Measurements from ENCODE around the gene NELFE. TPM values are rescaled to one million over a fixed set of nuclear protein-coding genes. Genes with fewer than 3 reads are reported as not detected.
A peak's percentile ranks its signal among the peaks of the same experiment; 100 is the strongest.

Gene NELFE
- total and polyA plus RNA-seq, 2 of the 13 experiments (the other 11 are each of a cell fraction or from before 2014, with no cell fraction given), result 51.3 to 69.8 TPM

DNA sequence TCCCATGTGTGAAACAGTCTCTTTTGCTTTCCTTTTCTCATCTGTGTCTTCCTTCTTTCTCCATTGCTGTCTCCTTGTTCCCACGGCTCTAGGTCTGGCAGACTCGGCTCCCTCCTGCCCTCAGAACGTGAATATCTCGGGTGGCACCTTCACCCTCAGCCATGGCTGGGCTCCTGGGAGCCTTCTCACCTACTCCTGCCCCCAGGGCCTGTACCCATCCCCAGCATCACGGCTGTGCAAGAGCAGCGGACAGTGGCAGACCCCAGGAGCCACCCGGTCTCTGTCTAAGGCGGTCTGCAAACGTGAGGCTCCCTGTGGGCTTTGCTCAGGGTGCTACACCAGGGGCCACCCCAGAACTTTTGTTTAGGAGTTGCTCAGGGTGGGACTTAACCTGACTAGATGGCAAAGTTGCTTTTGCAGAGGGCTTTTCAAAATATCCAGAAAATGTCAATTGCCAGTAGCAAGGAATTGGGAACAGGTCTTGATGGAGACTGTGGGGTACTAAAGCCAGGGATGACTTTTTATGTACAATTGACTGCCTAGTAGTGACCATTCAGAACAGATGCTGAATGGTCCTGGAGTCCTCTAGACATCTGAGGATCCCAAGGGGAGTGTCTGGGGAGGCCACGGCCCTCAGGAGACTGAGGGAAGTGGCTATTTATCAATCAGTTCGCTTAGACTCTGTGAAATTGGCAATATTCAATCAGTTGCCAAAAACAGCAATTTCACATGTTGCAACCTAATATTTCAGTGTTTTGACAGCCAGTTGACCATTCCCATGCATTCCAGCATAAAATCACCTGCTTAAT lies 30.7 kb downstream of the NELFE start (continued):
- no peak for TF ChIP-seq SNAPC2 (CRISPR knock-in tag; IDR thresholded peaks at IDR 0.05)
- no peak for TF ChIP-seq ELF3 (CRISPR knock-in tag; IDR thresholded peaks at IDR 0.05)
- TF ChIP-seq ZNF17 (CRISPR knock-in tag; IDR thresholded peaks at IDR 0.05), result no peak
- TF ChIP-seq ZNF326 (CRISPR knock-in tag; IDR thresholded peaks at IDR 0.05; ENCODE audit: borderline replicate concordance), result no peak
- no peak; the same call in 1 of the 2 replicates for TF ChIP-seq TAF1 (CRISPR knock-in tag; IDR thresholded peaks at IDR 0.05)
- no peak for TF ChIP-seq KMT2A (CRISPR knock-in tag; IDR thresholded peaks at IDR 0.05)
- no peak for TF ChIP-seq FIP1L1 (IDR thresholded peaks at IDR 0.05; ENCODE audit: borderline replicate concordance, insufficient read depth, low read depth, low read length)
- no peak for TF ChIP-seq ZNF280D (CRISPR knock-in tag; IDR thresholded peaks at IDR 0.05)
- TF ChIP-seq ZSCAN22 (CRISPR knock-in tag; IDR thresholded peaks at IDR 0.05), result no peak
- TF ChIP-seq ZNF275 (CRISPR knock-in tag; IDR thresholded peaks at IDR 0.05; ENCODE audit: borderline replicate concordance), result no peak
- no peak for TF ChIP-seq SCMH1 (CRISPR knock-in tag; IDR thresholded peaks at IDR 0.05; ENCODE audit: borderline replicate concordance)
- TF ChIP-seq BCL6 (CRISPR knock-in tag; IDR thresholded peaks at IDR 0.05), result no peak
- TF ChIP-seq, protein P1, sequence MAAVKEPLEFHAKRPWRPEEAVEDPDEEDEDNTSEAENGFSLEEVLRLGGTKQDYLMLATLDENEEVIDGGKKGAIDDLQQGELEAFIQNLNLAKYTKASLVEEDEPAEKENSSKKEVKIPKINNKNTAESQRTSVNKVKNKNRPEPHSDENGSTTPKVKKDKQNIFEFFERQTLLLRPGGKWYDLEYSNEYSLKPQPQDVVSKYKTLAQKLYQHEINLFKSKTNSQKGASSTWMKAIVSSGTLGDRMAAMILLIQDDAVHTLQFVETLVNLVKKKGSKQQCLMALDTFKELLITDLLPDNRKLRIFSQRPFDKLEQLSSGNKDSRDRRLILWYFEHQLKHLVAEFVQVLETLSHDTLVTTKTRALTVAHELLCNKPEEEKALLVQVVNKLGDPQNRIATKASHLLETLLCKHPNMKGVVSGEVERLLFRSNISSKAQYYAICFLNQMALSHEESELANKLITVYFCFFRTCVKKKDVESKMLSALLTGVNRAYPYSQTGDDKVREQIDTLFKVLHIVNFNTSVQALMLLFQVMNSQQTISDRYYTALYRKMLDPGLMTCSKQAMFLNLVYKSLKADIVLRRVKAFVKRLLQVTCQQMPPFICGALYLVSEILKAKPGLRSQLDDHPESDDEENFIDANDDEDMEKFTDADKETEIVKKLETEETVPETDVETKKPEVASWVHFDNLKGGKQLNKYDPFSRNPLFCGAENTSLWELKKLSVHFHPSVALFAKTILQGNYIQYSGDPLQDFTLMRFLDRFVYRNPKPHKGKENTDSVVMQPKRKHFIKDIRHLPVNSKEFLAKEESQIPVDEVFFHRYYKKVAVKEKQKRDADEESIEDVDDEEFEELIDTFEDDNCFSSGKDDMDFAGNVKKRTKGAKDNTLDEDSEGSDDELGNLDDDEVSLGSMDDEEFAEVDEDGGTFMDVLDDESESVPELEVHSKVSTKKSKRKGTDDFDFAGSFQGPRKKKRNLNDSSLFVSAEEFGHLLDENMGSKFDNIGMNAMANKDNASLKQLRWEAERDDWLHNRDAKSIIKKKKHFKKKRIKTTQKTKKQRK (IDR thresholded peaks at IDR 0.05; ENCODE audit: low read length), result no peak
- no peak for TF ChIP-seq KDM3A (CRISPR knock-in tag; IDR thresholded peaks at IDR 0.05; ENCODE audit: low read depth)
- no peak for TF ChIP-seq ZNF747 (CRISPR knock-in tag; IDR thresholded peaks at IDR 0.05; ENCODE audit: borderline replicate concordance)
- no peak for TF ChIP-seq SRSF1 (optimal IDR thresholded peaks at IDR 0.05; ENCODE audit: low read depth, low read length)
- no peak for TF ChIP-seq FOSL2 (CRISPR knock-in tag; IDR thresholded peaks at IDR 0.05)
- TF ChIP-seq RCOR2 (CRISPR knock-in tag; IDR thresholded peaks at IDR 0.05), result no peak
- TF ChIP-seq HNRNPH1 (optimal IDR thresholded peaks at IDR 0.05; ENCODE audit: low read depth, low read length), result no peak
- TF ChIP-seq ZNF546 (CRISPR knock-in tag; conservative IDR thresholded peaks at IDR 0.05), result 0 out of 2 replicates have a peak, but pooled peaks have one; percentile 4
- TF ChIP-seq ZBTB7B (CRISPR knock-in tag; IDR thresholded peaks at IDR 0.05), result no peak
- no peak for TF ChIP-seq SRSF4 (IDR thresholded peaks at IDR 0.05; ENCODE audit: low read depth, low read length, poor library complexity, severe bottlenecking)
- TF ChIP-seq FOXC1 (CRISPR knock-in tag; IDR thresholded peaks at IDR 0.05; ENCODE audit: borderline replicate concordance), result peak; percentile 13; the same call in 1 of the 2 replicates
